Stimulated activated CD8-positive, alpha-beta memory T cell treated with anti-CD3 and anti-CD28 coated beads, Interleukin-4, amount 100 ng/mL, for 48 hours (primary cell): Measurements from ENCODE around the gene CHMP1A.
"Not testable (repeated sequence)": the region's sequence is repeated elsewhere in the genome, so short reads cannot be mapped to it uniquely, and the experiment has no call there.

Experiments
- DNase-seq: peaks from one replicate; pipeline ENCODE4 v3.0.0-alpha.2; 2020

CHMP1A gene

DNA sequence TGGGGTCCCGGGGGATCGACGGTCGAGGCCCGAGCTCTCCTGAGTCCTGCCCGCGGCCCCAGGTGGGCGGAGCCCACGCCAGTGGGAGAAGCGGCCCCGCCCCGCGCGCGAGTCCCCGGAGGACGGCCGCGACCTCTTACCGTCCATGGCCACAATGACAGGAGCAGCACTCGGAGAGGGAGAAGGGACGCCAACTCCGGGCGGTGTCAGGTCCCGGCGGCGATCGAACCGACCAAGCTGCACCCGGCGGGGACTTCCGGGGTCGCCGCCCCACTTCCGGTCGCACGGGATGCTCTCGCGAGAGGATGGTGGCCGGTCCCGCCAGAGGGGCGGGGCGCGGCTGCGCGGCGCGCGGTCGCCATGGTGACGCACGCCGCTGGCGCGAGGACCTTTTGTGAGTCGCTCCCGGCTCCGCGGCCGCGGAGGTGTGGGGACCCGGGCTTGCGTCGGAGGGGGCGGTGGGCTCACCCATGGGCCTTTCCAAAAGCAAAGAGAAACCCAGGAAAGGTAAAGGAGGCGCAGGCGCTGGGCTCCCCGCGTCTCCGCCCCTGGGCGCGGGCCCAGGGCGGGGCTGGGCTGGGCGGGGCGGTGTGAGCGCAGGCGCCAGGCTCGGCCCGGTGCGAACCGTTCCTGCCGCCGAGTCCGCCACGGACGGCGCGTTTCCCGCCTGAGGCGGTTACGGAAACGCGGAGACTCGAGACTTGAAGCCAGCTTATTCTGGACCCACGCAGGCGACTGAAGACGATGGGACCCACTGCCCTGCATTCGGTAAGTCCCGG, at the start of gene CHMP1A, which contains the start of gene SPATA33:
Gene CHMP1A, minus strand, starts transcription at position 267 of the 779 bp plus-strand sequence. Its CDS starts 120 bp downstream, at position 147.
Gene SPATA33, plus strand, starts transcription at position 395 of the 779 bp plus-strand sequence. Its CDS starts 76 bp downstream, at position 471.
- peak; percentile 94 for DNase-seq

- no peak for DNase-seq
Observed at GRCh38 chr16:89706518-89707260, 49.2 kb upstream of the CHMP1A start.

DNA sequence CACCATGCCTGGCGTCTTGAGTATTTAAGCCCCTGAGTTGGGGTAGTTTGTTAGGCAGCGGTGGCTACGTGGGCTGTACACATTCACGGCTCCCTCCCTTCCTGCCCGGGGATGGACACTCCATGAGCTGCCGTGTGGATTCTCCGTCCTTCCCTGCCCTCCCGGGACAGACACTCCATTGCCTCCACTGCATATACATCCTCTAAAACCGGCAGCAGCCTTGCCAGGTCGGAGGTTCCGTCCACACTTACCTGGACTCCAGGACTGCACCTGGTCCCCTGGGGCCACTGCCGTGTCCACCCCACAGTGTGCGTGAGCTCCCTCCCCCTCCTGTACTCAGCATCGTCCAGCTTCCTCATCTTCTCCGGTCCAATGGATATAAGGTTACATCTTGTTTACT, 47.5 kb upstream of the CHMP1A start:
- DNase-seq, result no peak

GRCh38 chr16:89704281-89704680, 46.8 kb upstream of the CHMP1A start:
- no peak for DNase-seq

DNA sequence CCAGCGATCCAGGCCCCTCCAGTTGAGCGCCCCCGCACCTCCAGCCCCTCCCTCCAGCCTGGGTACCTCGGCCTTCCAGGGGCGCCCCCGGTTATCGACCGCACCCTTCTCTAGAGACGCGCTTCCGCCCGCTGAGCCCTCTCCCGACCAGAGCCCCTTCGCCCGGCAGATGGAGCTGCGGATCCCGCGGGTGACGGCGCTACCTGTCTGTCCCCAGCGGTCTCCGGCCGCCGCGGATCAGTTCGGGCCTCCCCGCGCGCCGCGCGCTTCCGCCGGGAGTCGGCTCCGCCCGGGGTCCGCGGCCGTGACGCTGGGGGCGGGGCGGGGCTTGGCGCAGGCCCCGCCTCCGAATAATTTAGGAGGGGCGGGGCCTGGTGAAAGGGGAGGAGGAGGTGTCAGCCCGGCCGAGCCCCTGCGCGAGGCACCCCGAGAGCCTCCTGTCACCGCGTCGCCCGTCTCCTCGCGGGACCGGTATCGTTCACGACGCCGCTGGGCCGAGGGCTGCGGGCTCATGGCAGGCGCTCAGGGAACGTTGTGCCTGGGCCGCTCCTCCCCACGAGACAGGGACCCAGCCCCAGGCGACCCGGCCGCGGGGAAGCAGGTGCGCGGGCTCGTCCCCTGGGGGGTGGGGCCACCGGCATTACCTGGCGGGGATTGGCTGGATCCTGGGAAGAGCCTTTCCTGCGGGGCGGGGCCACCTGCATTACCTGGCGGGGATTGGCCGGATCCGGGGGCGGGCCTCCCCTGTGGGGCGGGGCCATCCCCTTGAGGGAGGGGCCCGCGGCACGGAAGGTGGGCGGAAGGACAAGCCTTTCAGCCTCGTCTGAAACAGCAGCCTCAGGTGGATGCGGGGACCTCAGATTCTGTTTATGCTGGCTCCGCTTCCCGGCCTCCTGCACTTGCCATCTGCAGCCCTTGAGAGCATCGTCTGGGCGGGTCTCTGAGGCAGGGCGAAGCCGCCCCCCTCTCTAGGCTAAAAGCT, 44.2 kb upstream of the CHMP1A start, which contains the start of gene SPATA2L:
Gene SPATA2L, minus strand, starts transcription at position 281 of the 982 bp plus-strand sequence. CDS start 473 bp downstream, outside the sequence.
- peak; percentile 97 for DNase-seq

DNA sequence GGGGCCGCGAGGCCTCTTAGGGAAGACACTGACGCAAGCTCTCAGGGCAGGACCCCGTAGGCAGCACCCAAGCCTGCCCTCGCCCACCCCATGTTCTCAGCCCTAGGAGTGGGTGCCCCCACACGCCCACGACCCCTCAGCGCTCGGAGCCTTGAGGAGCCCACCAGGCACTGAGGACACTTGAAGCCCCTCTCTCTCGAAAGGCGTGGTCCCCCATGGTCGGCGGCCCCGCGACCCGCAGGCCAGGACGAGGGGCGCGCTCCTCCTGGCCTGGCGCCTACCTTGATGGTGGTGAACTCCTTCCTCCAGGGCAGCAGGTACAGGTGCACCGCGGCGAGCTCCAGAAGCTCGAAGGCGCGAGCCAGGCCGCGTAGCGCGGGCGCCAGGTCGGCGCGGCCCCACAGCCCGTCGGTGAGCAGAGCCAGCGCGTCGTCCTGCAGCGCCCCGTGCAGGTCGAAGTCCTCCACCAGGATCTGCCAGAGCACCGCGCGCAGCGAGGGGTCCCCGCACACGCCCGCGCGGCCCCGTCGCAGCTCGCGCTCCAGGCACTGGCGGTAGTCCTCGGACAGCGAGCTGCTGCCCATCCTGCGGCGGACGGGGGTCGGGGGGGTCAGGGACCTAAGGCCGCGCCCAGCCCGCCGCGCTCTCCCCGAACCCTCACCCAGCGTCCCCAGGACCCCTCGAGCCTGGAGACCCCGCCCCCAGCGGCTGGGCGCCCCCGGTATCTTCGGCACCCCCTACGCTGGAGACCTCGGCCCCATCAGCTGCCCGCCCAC, 43.3 kb upstream of the CHMP1A start:
- peak; percentile 67 for DNase-seq

- DNase-seq, result peak; percentile 99
Observed at GRCh38 chr16:89700100-89700648, 42.7 kb upstream of the CHMP1A start.

GRCh38 chr16:89699629-89700099, 42.2 kb upstream of the CHMP1A start:
- DNase-seq, result not testable (repeated sequence)

GRCh38 chr16:89698717-89699116, 41.2 kb upstream of the CHMP1A start:
- DNase-seq, result not testable (repeated sequence)

DNA sequence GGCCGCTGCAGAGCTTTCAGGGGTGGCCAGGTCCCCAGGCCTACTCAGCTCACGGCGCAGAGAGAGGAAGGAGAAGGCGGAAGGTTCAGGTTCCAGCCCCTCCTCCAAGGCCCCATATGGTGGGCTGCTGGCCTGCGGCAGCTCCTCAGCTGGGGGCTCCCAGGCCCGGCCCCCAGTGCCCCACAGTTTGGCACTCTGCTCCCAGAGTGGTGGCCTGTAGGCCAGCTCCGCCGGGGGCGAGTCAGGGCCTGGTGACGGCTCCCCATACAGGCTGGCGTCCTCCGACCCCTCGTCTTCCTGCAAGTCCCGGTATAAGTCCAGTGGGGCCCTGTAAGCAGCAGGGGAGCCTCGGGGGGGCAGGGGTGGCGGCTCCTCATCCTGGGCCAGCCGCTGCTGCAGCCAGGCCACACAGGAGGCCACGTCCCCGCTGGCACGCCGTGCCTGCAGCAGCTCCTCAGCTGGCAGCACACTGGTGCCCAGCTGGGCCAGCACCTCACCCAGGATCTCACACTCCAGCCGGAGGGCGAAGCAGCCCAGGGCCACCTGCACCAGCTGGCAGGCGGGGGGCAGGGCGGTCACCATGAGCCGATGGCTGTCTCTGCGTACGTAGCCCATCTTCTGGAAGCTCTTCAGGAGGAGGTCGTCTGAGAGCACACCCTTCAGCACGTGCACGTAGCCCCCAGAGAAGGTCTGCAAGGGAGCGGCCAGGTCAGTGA, 40.3 kb upstream of the CHMP1A start:
- DNase-seq, result no peak

GRCh38 chr16:89697161-89697615, 39.7 kb upstream of the CHMP1A start:
- DNase-seq, result no peak

DNA sequence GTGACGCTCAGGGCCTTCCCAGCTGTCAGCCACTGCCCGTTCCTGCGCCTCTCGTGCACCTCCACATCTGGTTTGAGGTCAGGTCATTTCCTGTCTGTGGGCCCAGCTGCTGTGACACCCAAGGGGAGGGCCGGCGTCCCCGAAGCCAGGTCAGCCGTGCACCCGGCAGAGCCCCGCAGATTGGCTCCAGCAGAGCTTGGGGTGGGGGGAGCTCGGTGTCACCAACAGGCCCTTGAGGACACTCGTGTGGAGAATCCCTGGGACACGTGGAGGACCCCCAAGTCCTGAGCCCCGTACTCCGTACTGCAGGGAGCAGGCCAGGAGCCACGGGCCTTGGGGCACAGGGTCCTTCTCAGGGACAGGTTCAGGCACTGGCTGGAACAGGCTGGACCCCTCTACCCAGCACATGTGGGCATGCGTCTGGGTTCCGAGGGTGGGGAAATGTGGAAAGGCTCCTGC, 39.2 kb upstream of the CHMP1A start:
- DNase-seq, result peak; percentile 53

- DNase-seq, result no peak
Observed at GRCh38 chr16:89695875-89696669, 38.6 kb upstream of the CHMP1A start.

GRCh38 chr16:89695086-89695874, 37.8 kb upstream of the CHMP1A start:
- DNase-seq, result no peak

DNA sequence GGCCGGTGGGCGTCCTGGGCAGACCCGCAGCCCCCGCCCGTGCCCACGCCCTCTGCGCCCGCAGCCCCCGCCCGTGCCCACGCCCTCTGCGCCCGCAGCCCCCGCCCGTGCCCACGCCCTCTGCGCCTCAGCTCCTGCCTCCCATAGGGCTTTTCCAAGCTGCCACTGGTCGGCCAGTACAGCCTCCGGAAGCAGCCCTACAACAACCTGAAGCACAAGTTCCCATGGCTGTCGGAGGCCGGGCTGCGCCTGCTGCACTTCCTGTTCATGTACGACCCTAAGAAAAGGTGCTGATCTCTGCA, 37.2 kb upstream of the CHMP1A start:
- not testable (repeated sequence) for DNase-seq

- no peak for DNase-seq
Observed at GRCh38 chr16:89693931-89694783, 36.6 kb upstream of the CHMP1A start.

DNA sequence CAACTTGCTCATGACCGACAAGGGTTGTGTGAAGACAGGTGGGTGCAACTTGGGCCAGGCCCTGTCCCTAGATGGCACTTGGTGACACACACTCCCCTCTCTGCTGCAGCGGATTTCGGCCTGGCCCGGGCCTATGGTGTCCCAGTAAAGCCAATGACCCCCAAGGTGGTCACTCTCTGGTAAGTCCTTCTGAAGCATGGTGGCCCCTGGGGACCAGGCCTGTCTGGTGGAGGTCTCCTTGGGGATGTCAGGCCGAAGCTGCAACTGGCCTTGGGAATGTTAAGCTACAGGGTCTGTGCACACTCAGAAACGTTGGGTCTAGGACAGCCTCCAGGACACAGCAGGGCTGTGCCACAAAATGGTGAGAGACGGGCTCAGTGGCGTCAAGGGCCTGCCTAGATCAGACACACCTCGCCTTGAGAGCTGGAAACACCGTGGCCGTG, 35.8 kb upstream of the CHMP1A start:
- no peak for DNase-seq
